IPS DF 19.7 (cell line): ENCODE measurements around the gene RUNX1.
"Not testable (repeated sequence)": the region's sequence is repeated elsewhere in the genome, so short reads cannot be mapped to it uniquely, and the experiment has no call there.

Experiments
- DNase-seq: peaks from one replicate; pipeline ENCODE4 v3.0.0-alpha.2; 2013; ENCODE audit warnings: low read depth, low spot score

RUNX1 gene

GRCh38 chr21:34970167-34970500 is 79.0 kb downstream of the RUNX1 start:
- no peak for DNase-seq

GRCh38 chr21:34969423-34970166 is 79.5 kb downstream of the RUNX1 start:
- no peak for DNase-seq

DNA sequence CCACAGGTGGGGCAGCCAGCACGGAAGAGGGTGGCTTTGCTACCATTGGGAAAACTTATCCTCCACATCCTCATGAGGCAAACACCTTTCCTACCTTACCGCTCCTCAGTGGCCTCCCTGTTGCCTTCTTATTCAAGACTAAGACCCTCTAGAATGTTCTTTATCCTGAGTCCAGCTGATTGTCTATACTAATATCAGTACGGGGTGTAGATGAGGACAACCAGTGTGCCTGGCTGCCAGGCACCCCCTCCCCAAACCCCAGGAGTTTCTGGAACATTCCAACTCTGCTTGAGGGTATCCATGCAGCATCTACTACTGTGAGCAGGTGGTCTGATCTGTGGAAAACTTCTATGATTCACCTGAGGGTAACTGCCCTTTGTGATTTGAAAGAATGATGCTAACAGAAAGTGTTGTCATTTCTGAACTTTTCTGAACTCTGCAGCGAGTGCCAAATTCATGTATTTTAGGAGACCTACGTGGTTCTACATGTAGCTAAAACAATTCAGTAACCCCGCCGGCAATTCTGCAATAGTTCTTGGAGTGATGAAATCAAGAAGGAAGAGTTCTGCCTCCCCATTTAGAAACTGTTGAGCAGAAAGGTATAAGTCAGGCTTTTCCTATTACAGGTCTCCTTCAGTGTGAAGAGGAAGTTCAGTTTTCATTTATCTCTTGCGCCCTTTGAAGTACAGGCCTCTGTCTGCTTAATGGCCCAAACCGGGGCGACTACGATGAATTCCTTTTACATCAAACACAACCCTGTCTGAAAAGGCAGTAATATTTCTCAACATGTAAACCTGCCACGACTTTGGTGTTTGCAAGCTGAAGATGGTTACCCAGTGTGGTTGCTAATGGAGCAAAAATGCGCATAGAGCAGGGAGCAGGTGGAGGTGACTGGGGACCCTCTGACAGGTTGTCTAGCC is 80.4 kb downstream of the RUNX1 start:
- DNase-seq = no peak

- no peak for DNase-seq
Measured at GRCh38 chr21:34967509-34968289, 81.4 kb downstream of the RUNX1 start.

DNA sequence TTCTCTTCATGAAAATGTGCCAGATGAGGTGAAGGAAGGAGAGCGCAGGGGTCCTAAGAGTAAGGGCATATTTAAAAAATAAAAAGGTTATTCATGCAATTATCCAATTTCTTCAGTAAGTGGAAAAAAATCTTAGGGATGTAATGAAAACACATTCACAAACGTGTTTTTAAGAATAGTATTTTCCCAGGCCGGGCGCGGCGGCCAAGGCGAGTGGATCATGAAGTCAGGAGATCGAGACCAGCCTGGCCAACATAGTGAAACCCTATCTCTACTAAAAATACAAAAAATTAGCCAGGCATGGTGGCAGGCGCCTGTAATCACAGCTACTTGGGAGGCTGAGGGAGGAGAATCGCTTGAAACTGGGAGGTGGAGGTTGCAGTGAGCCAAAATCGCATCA is 82.2 kb downstream of the RUNX1 start:
- DNase-seq = not testable (repeated sequence)

GRCh38 chr21:34965200-34966174 is 83.6 kb downstream of the RUNX1 start:
- DNase-seq = no peak

DNA sequence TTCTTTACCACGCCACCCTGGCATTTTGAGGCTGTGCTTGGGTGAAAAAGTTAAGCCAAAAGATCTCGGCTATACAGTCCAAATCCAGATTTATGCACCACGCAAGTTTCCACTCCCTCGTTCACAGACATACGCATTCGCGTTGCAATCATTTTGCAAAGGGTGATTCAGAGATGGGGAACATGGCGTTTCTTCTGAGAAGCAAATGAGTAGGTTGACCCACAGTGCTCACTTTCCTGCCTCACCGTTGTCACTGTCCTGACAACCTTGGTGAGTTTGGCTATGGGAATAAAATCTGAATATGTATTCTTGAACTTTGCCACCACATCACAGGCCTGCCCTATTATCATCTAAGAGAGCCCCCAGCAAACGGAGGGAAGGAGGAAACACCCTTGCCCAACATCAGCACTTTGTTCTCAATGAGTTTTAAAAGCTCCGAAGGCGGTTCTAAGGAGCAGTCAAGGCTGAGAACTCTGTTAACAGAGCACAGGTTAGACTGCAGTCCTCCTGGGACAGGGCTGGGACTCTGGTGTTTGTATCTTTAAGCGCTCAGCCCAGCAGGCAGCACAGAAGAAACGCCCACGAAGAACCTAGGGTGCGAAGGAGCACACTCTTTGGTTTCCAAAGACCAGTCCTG is 86.4 kb downstream of the RUNX1 start:
- DNase-seq = no peak

- no peak for DNase-seq
Measured at GRCh38 chr21:34962136-34962535, 87.0 kb downstream of the RUNX1 start.

- DNase-seq = no peak
Measured at GRCh38 chr21:34960687-34961086, 88.4 kb downstream of the RUNX1 start.

DNA sequence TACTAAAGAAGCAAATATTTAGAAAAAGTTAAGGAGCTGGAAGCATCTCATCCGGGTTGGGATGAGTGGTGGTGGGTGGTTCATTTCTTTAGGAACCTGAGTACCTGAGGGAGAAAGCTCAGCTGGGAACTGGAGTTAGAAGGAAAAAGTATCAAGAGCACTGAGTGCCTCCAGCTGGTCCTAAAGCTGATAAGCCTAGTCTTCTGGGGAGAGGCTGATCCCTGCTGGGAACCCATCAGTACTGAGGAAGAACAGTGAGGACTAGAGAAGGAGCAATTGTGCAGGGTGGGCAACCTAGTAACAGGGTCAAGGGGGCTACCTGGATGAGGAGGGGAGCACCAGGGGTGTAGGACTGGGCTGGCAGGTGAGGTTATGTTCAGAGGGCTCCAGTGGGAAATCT is 89.5 kb downstream of the RUNX1 start:
- no peak for DNase-seq

DNA sequence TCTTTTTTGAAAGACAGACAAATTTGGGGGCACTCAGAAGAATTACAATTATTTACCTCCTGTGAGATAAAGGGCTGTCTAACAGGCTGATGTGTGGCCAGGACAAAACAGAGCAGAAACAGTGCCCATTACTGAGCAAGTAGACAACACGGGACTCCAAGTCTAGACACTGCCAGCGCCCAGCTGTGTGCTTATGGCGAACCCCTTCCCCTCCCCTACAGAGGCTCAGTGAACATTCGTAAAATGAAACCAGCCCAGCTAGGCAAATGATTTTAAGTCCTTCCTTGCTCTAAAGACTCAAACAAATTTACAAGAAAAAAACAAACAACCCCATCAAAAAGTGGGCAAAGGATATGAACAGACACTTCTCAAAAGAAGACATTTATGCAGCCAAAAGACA is 91.1 kb downstream of the RUNX1 start:
- no peak for DNase-seq

- no peak for DNase-seq
Measured at GRCh38 chr21:34956416-34957316, 92.4 kb downstream of the RUNX1 start.

GRCh38 chr21:34953950-34954349 is 95.2 kb downstream of the RUNX1 start:
- no peak for DNase-seq

- DNase-seq = peak; percentile 5
Measured at GRCh38 chr21:34952701-34953100, 96.4 kb downstream of the RUNX1 start.

GRCh38 chr21:34951868-34952267 is 97.2 kb downstream of the RUNX1 start:
- DNase-seq = not testable (repeated sequence)

- DNase-seq = no peak
Measured at GRCh38 chr21:34950980-34951379, 98.1 kb downstream of the RUNX1 start.

DNA sequence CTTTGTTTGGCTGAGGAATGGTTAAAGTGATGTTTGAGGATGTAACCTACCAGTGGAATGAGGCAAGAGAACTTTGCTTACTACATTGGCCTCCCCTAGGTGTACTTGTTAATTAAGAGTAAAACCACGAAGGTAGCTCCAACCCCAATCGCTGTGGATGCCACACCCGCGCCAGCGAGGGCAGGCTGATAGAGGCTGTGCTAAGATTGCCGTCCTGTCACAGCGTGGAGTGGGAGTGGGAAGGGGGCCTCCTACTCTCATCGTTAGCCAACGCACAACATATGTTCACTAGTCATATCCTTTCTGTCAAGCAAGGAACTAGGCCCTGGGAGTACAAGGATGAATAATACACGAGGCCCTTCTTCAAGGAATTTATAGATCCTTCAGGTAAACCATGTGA is 99.6 kb downstream of the RUNX1 start:
- no peak for DNase-seq

- DNase-seq = no peak
Measured at GRCh38 chr21:34949030-34949429, 100.1 kb downstream of the RUNX1 start.

GRCh38 chr21:34948157-34948556 is 100.9 kb downstream of the RUNX1 start:
- DNase-seq = no peak
